H1 (cell line): ENCODE measurements around the gene PCGF3. TPM values are rescaled to one million over a fixed set of nuclear protein-coding genes. Genes with fewer than 3 reads are reported as not detected.

Experiments
- CTCF ChIA-PET: fragments of 300-600 bp; sonication (Branson Sonifier 250); formaldehyde crosslinking; loops from one replicate; lab custom pipeline; 2021; ENCODE audit not compliant: partially characterized antibody; lab: Charles Lee
- POLR2A ChIA-PET: fragments of 300-600 bp; sonication (Branson Sonifier 250); formaldehyde crosslinking; loops from one replicate; lab custom pipeline; 2021; ENCODE audit warnings: inconsistent platforms; ENCODE audit not compliant: partially characterized antibody; lab: Charles Lee
- DNase-seq, 2 experiments: peaks; one replicate each; pipeline versions ENCODE4 v3.0.0 to v3.0.0-alpha.2; 2010 to 2022; ENCODE audit warnings: low spot score in 2 of 2, low read depth in 1 of 2, mixed read lengths in 1 of 2
- FAIRE-seq: peaks from 2 replicates; lab custom pipeline; 2011; peaks lifted over from hg19 to GRCh38; lab: Jason Lieb, UNC
- H2AFZ ChIP-seq: 2 replicates; pipeline ENCODE4 v1.8.1; 2012; ENCODE audit warnings: low read length, inconsistent platforms
- H2AK5ac ChIP-seq: 2 replicates; pipeline ENCODE4 v1.6.1; 2013; ENCODE audit warnings: low read depth, low read length
- H2BK120ac ChIP-seq: replicated peaks from 2 replicates; pipeline ENCODE3; 2013; ENCODE audit warnings: low read depth, low read length, inconsistent platforms
- H2BK12ac ChIP-seq: 2 replicates; pipeline ENCODE4 v1.6.1; 2013; ENCODE audit warnings: low read depth, low read length
- H2BK15ac ChIP-seq: 2 replicates; pipeline ENCODE4 v1.6.1; 2013; ENCODE audit warnings: low read length
- H2BK20ac ChIP-seq: 2 replicates; pipeline ENCODE4 v1.6.1; 2013; ENCODE audit warnings: low read length
- H2BK5ac ChIP-seq: 2 replicates; pipeline ENCODE4 v1.6.1; 2013; ENCODE audit warnings: low read depth, low read length
- H3K14ac ChIP-seq: 2 replicates; pipeline ENCODE4 v1.6.1; 2013; ENCODE audit warnings: inconsistent platforms; ENCODE audit not compliant: insufficient read length
- H3K18ac ChIP-seq: 2 replicates; pipeline ENCODE4 v1.6.1; 2013; ENCODE audit warnings: low read length; ENCODE audit errors: extremely low read depth
- H3K23ac ChIP-seq: 2 replicates; pipeline ENCODE4 v1.6.1; 2013; ENCODE audit warnings: inconsistent platforms; ENCODE audit not compliant: insufficient read length
- H3K23me2 ChIP-seq: 2 replicates; pipeline ENCODE4 v1.6.1; 2013; ENCODE audit warnings: low read depth, low read length
- H3K27ac ChIP-seq: 2 replicates; pipeline ENCODE4 v1.6.1; 2011; ENCODE audit warnings: low read depth, low read length, inconsistent platforms
- H3K27me3 ChIP-seq, 4 experiments: replicated peaks in 1 of 4; 1 replicate in 1 of 4; 2 replicates in 3 of 4; pipeline versions ENCODE4 v1.6.1 to v1.8.1; 2011 to 2013; ENCODE audit warnings: low read length in 3 of 4, mild to moderate bottlenecking in 3 of 4, inconsistent platforms in 2 of 4, mixed read lengths in 2 of 4, moderate library complexity in 1 of 4; ENCODE audit not compliant: control insufficient read depth in 3 of 4, insufficient read depth in 3 of 4; ENCODE audit errors: extremely low read depth in 1 of 4
- H3K36me3 ChIP-seq, 4 experiments: 2 replicates each; pipeline versions ENCODE4 v1.6.1 to v1.8.1; 2011 to 2013; ENCODE audit warnings: mild to moderate bottlenecking in 4 of 4, low read length in 3 of 4, moderate library complexity in 2 of 4, control low read depth in 1 of 4, inconsistent platforms in 1 of 4; ENCODE audit not compliant: insufficient read depth in 4 of 4, control insufficient read depth in 2 of 4
- H3K4ac ChIP-seq: replicated peaks from 2 replicates; pipeline ENCODE3; 2013; ENCODE audit warnings: low read length, low read depth, mixed read lengths, inconsistent platforms; ENCODE audit not compliant: insufficient read length
- H3K4me1 ChIP-seq, 4 experiments: replicated peaks in 1 of 4; 1 replicate in 1 of 4; 2 replicates in 3 of 4; pipeline versions ENCODE4 v1.6.1 to v1.8.1; 2011 to 2013; ENCODE audit warnings: low read length in 3 of 4, inconsistent platforms in 2 of 4, mixed read lengths in 1 of 4; ENCODE audit not compliant: insufficient read depth in 4 of 4, control insufficient read depth in 3 of 4
- H3K4me2 ChIP-seq, 2 experiments: 2 replicates each; pipeline versions ENCODE4 v1.6.1 to v1.8.1; 2011 to 2013; ENCODE audit warnings: low read depth in 2 of 2, low read length in 2 of 2, control low read depth in 1 of 2, inconsistent platforms in 1 of 2, mild to moderate bottlenecking in 1 of 2; ENCODE audit not compliant: insufficient read depth in 1 of 2
- H3K4me3 ChIP-seq, 4 experiments: fragments of 200-600, 300-600 bp in 1 of 4; sonication (generic), shearing (Covaris generic), sonication (Bioruptor Twin) in 1 of 4; 2 replicates each; pipeline versions ENCODE4 v1.5.1 to v1.8.1; 2011 to 2016; ENCODE audit warnings: low read length in 4 of 4, low read depth in 3 of 4, control low read depth in 2 of 4, inconsistent platforms in 2 of 4, mild to moderate bottlenecking in 2 of 4, mixed read lengths in 1 of 4, moderate library complexity in 1 of 4; ENCODE audit not compliant: insufficient read depth in 2 of 4; ENCODE audit errors: extremely low read depth in 1 of 4
- H3K56ac ChIP-seq: replicated peaks from 2 replicates; pipeline ENCODE3; 2013; ENCODE audit warnings: low read depth, mild to moderate bottlenecking, mixed read lengths, low read length, inconsistent platforms; ENCODE audit not compliant: insufficient read length
- H3K79me1 ChIP-seq: 2 replicates; pipeline ENCODE4 v1.6.1; 2013; ENCODE audit warnings: low read depth, low read length, control low read depth
- H3K79me2 ChIP-seq, 2 experiments: 2 replicates each; pipeline versions ENCODE4 v1.6.1 to v1.8.1; 2012 to 2013; ENCODE audit warnings: low read length in 2 of 2, mild to moderate bottlenecking in 2 of 2, inconsistent platforms in 1 of 2; ENCODE audit not compliant: insufficient read depth in 2 of 2, control insufficient read depth in 1 of 2
- H3K9ac ChIP-seq, 4 experiments: replicated peaks in 1 of 4; 1 replicate in 1 of 4; 2 replicates in 3 of 4; pipeline versions ENCODE4 v1.6.1 to v1.8.1; 2011 to 2013; ENCODE audit warnings: low read depth in 3 of 4, low read length in 3 of 4, control low read depth in 2 of 4, mild to moderate bottlenecking in 2 of 4, moderate library complexity in 2 of 4, inconsistent platforms in 1 of 4; ENCODE audit errors: extremely low read depth in 1 of 4
- H3K9me3 ChIP-seq, 2 experiments: 2 replicates each; pipeline versions ENCODE4 v1.6.1 to v1.8.1; 2012 to 2013; ENCODE audit warnings: mild to moderate bottlenecking in 2 of 2, moderate library complexity in 2 of 2, control low read depth in 1 of 2, inconsistent platforms in 1 of 2, low read depth in 1 of 2, low read length in 1 of 2, mixed read lengths in 1 of 2; ENCODE audit not compliant: insufficient read depth in 2 of 2
- H4K20me1 ChIP-seq, 2 experiments: replicated peaks in 1 of 2; 2 replicates each; pipeline versions ENCODE3 to v1.8.1; 2011 to 2013; ENCODE audit warnings: inconsistent platforms in 2 of 2, low read length in 2 of 2, mild to moderate bottlenecking in 1 of 2; ENCODE audit not compliant: insufficient read depth in 2 of 2, control insufficient read depth in 1 of 2
- H4K5ac ChIP-seq: 2 replicates; pipeline ENCODE4 v1.6.1; 2013; ENCODE audit warnings: low read length, low read depth, mixed read lengths, inconsistent platforms; ENCODE audit not compliant: insufficient read length
- H4K8ac ChIP-seq: 2 replicates; pipeline ENCODE4 v1.8.0; 2013; ENCODE audit warnings: mild to moderate bottlenecking, moderate library complexity, low read length, inconsistent platforms; ENCODE audit not compliant: insufficient read depth; ENCODE audit errors: extremely low read depth
- H4K91ac ChIP-seq: replicated peaks from 2 replicates; pipeline ENCODE3; 2013; ENCODE audit warnings: low read length, mixed read lengths, inconsistent platforms; ENCODE audit not compliant: insufficient read length
- PHF8 ChIP-seq: fragments of 200-600 bp; sonication (generic); conservative IDR thresholded peaks from 2 replicates; pipeline ENCODE4 v1.7.1; 2012; ENCODE audit warnings: low read depth, mild to moderate bottlenecking, inconsistent platforms, low read length, moderate library complexity
- POLR2A ChIP-seq, 2 experiments: IDR thresholded peaks; 1 replicate in 1 of 2; 2 replicates in 1 of 2; pipeline ENCODE4 v1.6.1; 2011; ENCODE audit warnings: low read depth in 2 of 2, low read length in 2 of 2, mild to moderate bottlenecking in 2 of 2; ENCODE audit errors: control extremely low read depth in 1 of 2
- RXRA ChIP-seq: IDR thresholded peaks from 2 replicates; pipeline ENCODE4 v1.6.1; 2011; ENCODE audit warnings: low read depth, mild to moderate bottlenecking, low read length, moderate library complexity; ENCODE audit not compliant: insufficient read depth
- SIRT6 ChIP-seq: IDR thresholded peaks from one replicate; pipeline ENCODE4 v1.7.1; 2012; ENCODE audit warnings: low read length, inconsistent platforms
- SIX5 ChIP-seq: IDR thresholded peaks from 2 replicates; pipeline ENCODE4 v1.6.1; 2011; ENCODE audit warnings: mild to moderate bottlenecking, low read depth, low read length
- SRF ChIP-seq: IDR thresholded peaks from 2 replicates; pipeline ENCODE4 v1.6.1; 2011; ENCODE audit warnings: mild to moderate bottlenecking, low read depth, low read length, moderate library complexity
- SUZ12 ChIP-seq: fragments of 200-600 bp; sonication (generic); IDR thresholded peaks from 2 replicates; pipeline ENCODE4 v1.6.1; 2012; ENCODE audit warnings: mild to moderate bottlenecking, inconsistent platforms, low read length, moderate library complexity, mixed read lengths
- WGBS, 2 experiments: shearing (Covaris generic) in 1 of 2; methylation state at CpG; one replicate each; pipeline versions ENCODE4 v1.1.6 to v1.1.7; 2013 to 2015; ENCODE audit warnings: low lambda C conversion rate in 2 of 2, mixed read lengths in 2 of 2, inconsistent platforms in 1 of 2, low coverage in 1 of 2, missing lambda C conversion rate in 1 of 2; ENCODE audit not compliant: insufficient replicate concordance in 2 of 2, insufficient coverage in 1 of 2, insufficient read length in 1 of 2; ENCODE audit errors: extremely low coverage in 1 of 2, missing lambda C conversion rate in 1 of 2; 5-methylcytosine and 5-hydroxymethylcytosine counted together
- polyA plus RNA-seq, 7 experiments: library from polyadenylated mRNA; depleted of rRNA in 3 of 7; stranded (reverse) in 5 of 7; unstranded in 2 of 7; fragments of >200 nt in 5 of 7; fragments of 200-250 nt in 2 of 7; gene quantifications; 1 replicate in 5 of 7; 2 replicates in 1 of 7; 4 replicates in 1 of 7; pipeline versions ENCODE4 v1.2.1 to v1.2.3, GENCODE V29; 2011 to 2013; ENCODE audit warnings: missing spikeins in 2 of 7, mixed read lengths in 2 of 7
- total RNA-seq: library from RNA; stranded (reverse); fragmentation: NEBNext Ultra II Directional; extraction: Animal tissue kit (Norgen Biotek cat#: 25700); gene quantifications from 2 replicates; pipeline ENCODE4 v1.2.1, GENCODE V29; 2021
- TF ChIP-seq, protein P1 (sequence below): IDR thresholded peaks from 2 replicates; pipeline ENCODE4 v1.6.1; 2012; ENCODE audit warnings: low read length, inconsistent platforms
- TF ChIP-seq, protein P2 (sequence below): IDR thresholded peaks from 2 replicates; pipeline ENCODE4 v1.6.1; 2012; ENCODE audit warnings: inconsistent platforms

Gene PCGF3
- total and polyA plus RNA-seq, 2 of the 8 experiments (the other 6 are each of a cell fraction or from before 2014, with no cell fraction given): 52.7 to 52.9 TPM

DNA sequence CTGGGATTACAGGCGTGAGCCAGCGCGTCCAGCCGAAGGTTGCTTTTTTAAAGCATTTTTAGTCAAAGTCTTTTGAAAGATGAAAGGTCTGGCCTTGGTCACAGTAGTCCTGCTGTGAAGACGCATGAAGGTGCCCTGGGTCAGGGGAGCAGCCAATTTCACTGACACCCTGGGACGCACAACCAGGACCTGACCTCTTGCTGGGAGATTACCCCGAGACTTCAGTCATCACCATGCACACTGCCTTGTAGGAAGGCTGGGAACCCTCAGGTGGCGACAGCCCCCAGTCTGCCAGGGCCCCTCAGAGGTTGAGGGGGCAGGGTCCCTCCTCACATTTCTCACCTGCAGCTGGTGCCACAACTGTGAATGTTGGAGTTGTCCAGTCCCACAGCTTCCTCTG lies 67.1 kb downstream of the PCGF3 start:
- H3K36me3 ChIP-seq: peaks cover 0 to 46% (median 17%) of the 10 kb centered on the region in 4 experiments; a peak in 7 of 8 replicates
- no peak overlapping the region for H4K5ac ChIP-seq
- no peak overlapping the region; the same call in 1 of the 2 replicates for H3K27ac ChIP-seq
- H2BK20ac ChIP-seq: no peak overlapping the region
- H2AFZ ChIP-seq: no peak overlapping the region
- TF ChIP-seq, protein P1, sequence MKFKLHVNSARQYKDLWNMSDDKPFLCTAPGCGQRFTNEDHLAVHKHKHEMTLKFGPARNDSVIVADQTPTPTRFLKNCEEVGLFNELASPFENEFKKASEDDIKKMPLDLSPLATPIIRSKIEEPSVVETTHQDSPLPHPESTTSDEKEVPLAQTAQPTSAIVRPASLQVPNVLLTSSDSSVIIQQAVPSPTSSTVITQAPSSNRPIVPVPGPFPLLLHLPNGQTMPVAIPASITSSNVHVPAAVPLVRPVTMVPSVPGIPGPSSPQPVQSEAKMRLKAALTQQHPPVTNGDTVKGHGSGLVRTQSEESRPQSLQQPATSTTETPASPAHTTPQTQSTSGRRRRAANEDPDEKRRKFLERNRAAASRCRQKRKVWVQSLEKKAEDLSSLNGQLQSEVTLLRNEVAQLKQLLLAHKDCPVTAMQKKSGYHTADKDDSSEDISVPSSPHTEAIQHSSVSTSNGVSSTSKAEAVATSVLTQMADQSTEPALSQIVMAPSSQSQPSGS: no peak
- TF ChIP-seq SIX5 (no peak), SUZ12 (no peak), RXRA (no peak), SIRT6 (no peak), POLR2A (IDR thresholded peaks at IDR 0.05; ENCODE audit: control extremely low read depth in 1 of 2, low read depth in 2 of 2, low read length in 2 of 2) (no peak), SRF (no peak), PHF8 (no peak)
- TF ChIP-seq, protein P2, sequence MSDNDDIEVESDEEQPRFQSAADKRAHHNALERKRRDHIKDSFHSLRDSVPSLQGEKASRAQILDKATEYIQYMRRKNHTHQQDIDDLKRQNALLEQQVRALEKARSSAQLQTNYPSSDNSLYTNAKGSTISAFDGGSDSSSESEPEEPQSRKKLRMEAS: no peak
- TF ChIP-seq, all 59 proteins: peak for 0
- Histone ChIP-seq H3K4ac (no peak overlapping the region), H2BK5ac (no peak overlapping the region), H3K9ac (no peak overlapping the region), H3K14ac (no peak overlapping the region), H3K23me2 (no peaks in the 10 kb centered on the region), H2BK120ac (no peak overlapping the region), H3K79me1 (peaks cover 14% of the 10 kb centered on the region), H4K91ac (no peak overlapping the region), H3K4me3 (no peak overlapping the region), H2AK5ac (no peak overlapping the region), H3K23ac (no peak overlapping the region), H3K27me3 (no peaks in the 10 kb centered on the region), H3K9me3 (no peaks in the 10 kb centered on the region), H3K56ac (no peak overlapping the region), H3K4me1 (peaks cover 0 to 3% (median 0%) of the 10 kb centered on the region in 4 experiments; a peak in 3 of 7 replicates), H3K79me2 (peaks cover 0 to 70% of the 10 kb centered on the region in 2 experiments; a peak in 3 of 4 replicates), H2BK15ac (no peak overlapping the region), H3K18ac (no peak overlapping the region), H3K4me2 (no peak overlapping the region), H2BK12ac (no peak overlapping the region), H4K20me1 (peaks cover 20 to 34% of the 10 kb centered on the region in 2 experiments), H4K8ac (peak overlapping the region; percentile 57; the same call in 1 of the 2 replicates)
- DNase-seq: no peak
- POLR2A ChIA-PET: interaction anchor here (1.3 kb wide), 1 partner anchor 9 kb away, joined by 3 read pairs; no protein-coding TSS in a partner anchor
- CTCF ChIA-PET: no interaction called here
- no peak for FAIRE-seq
- 94% methylated on average over 8 of the region's 8 CpGs; no CpG with 5 or more reads in 1 of the 2 experiments for WGBS, 2 experiments
